Stimulated activated naive B cell treated with anti-CD40 and anti-IgM and Interleukin-4, amounts not matched to agents 10 μg/mL and 1 μg/mL and 100 μg/mL, for 72 hours (primary cell): ENCODE measurements around the gene TASP1.
A peak's percentile ranks its signal among the peaks of the same experiment; 100 is the strongest.

Experiments used
- ATAC-seq, 2 donors: fragments of 150-1000 bp; cut with Tn5 transposase; replicated peaks; 2 replicates each; pipeline ENCODE4 v1.10.0; 2021; ENCODE audit warnings: moderate library complexity in 1 of 2
- DNase-seq: peaks from one replicate; pipeline ENCODE4 v3.0.0; 2021
- H3K27ac Mint-ChIP-seq: one replicate; pipeline ENCODE4 v1.8.0; 2022; ENCODE audit warnings: mild to moderate bottlenecking, mixed read lengths
- H3K27me3 Mint-ChIP-seq, 2 donors: one replicate each; pipeline ENCODE4 v1.8.0; 2022; ENCODE audit warnings: mixed read lengths in 2 of 2
- H3K36me3 Mint-ChIP-seq, 2 donors: one replicate each; pipeline ENCODE4 v1.8.0; 2022; ENCODE audit warnings: mixed read lengths in 2 of 2, mild to moderate bottlenecking in 1 of 2
- H3K4me1 Mint-ChIP-seq, 2 donors: one replicate each; pipeline ENCODE4 v1.8.0; 2022; ENCODE audit warnings: mixed read lengths in 2 of 2, mild to moderate bottlenecking in 1 of 2
- H3K4me3 Mint-ChIP-seq, 2 donors: one replicate each; pipeline ENCODE4 v1.8.0; 2022; ENCODE audit warnings: mild to moderate bottlenecking in 2 of 2, mixed read lengths in 2 of 2, moderate library complexity in 1 of 2
- H3K9me3 Mint-ChIP-seq, 2 donors: one replicate each; pipeline ENCODE4 v1.8.0; 2022; ENCODE audit warnings: mixed read lengths in 2 of 2, mild to moderate bottlenecking in 1 of 2

Gene TASP1

GRCh38 chr20:13418263-13419229 is 220.2 kb downstream of the TASP1 start:
- Mint-ChIP-seq H3K27ac (no peak overlapping the region), H3K4me3 (no peak overlapping the region), H3K27me3 (no peaks in the 10 kb centered on the region), H3K9me3 (no peaks in the 10 kb centered on the region), H3K36me3 (peaks cover 9 to 33% of the 10 kb centered on the region in 2 donors), H3K4me1 (no peaks in the 10 kb centered on the region)
- DNase-seq (no peak), ATAC-seq (no peak)

DNA sequence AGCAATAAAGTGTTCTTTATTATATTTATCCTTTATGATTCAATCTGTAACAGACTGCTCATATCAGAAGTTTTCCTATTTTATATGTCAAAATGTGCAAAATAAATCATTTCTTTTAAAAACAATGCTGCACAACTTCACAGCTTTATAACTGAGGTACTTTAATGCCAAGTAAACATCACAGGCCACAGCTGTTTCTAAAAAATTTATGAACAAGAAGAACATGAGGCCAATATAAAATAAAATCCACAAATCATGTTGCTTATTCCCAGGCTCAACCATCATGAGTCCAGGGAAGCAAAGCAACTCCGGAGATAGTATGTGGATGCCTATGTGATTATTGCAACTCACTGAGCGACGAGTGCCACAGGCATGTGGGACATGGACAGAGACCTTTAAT is 222.2 kb downstream of the TASP1 start:
- ATAC-seq (no peak), DNase-seq (no peak)
- H3K4me3 Mint-ChIP-seq = no peak overlapping the region
- no peaks in the 10 kb centered on the region for H3K9me3 Mint-ChIP-seq
- no peaks in the 10 kb centered on the region for H3K27me3 Mint-ChIP-seq
- H3K27ac Mint-ChIP-seq = no peak overlapping the region
- no peaks in the 10 kb centered on the region for H3K4me1 Mint-ChIP-seq
- peaks cover 6 to 47% of the 10 kb centered on the region in 2 donors for H3K36me3 Mint-ChIP-seq

- Mint-ChIP-seq H3K4me1 (no peaks in the 10 kb centered on the region), H3K4me3 (no peak overlapping the region), H3K27ac (no peak overlapping the region), H3K27me3 (no peaks in the 10 kb centered on the region), H3K36me3 (peaks cover 4 to 47% of the 10 kb centered on the region in 2 donors), H3K9me3 (peaks cover 2 to 4% of the 10 kb centered on the region in 2 donors)
- no peak for DNase-seq
- ATAC-seq = no peak
Measured at GRCh38 chr20:13412806-13413445, 225.8 kb downstream of the TASP1 start.

- Mint-ChIP-seq H3K27ac (no peak overlapping the region), H3K4me1 (peaks cover 0 to 2% of the 10 kb centered on the region in 2 donors), H3K4me3 (no peak overlapping the region), H3K9me3 (no peaks in the 10 kb centered on the region), H3K27me3 (no peaks in the 10 kb centered on the region), H3K36me3 (peaks cover 4 to 9% of the 10 kb centered on the region in 2 donors)
- ATAC-seq (no peak), DNase-seq (no peak)
Measured at GRCh38 chr20:13404293-13404692, 234.4 kb downstream of the TASP1 start.

DNA sequence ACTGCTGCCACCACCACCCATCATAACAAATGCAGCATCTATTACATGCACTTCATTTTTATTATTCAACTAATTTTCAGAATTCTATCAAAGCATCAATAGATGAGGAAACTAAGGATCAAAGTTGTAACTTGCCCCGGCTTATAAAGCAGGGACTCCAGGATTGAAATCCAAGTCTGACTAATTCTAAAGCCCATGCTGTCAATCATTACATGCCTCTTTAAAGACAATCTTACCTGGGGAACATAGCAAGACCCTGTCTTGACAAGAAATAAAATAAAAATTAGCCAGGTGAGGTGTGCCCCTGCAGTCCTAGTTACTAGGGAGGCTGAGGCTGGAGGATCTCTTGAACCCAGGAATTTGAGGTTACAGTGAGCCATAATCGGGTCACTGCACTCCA is 235.3 kb downstream of the TASP1 start:
- Mint-ChIP-seq H3K4me3 (no peak overlapping the region), H3K36me3 (peaks cover 6 to 9% of the 10 kb centered on the region in 2 donors), H3K4me1 (peaks cover 3 to 6% of the 10 kb centered on the region in 2 donors), H3K27ac (no peak overlapping the region), H3K9me3 (no peaks in the 10 kb centered on the region), H3K27me3 (no peaks in the 10 kb centered on the region)
- no peak for DNase-seq
- no peak for ATAC-seq

DNA sequence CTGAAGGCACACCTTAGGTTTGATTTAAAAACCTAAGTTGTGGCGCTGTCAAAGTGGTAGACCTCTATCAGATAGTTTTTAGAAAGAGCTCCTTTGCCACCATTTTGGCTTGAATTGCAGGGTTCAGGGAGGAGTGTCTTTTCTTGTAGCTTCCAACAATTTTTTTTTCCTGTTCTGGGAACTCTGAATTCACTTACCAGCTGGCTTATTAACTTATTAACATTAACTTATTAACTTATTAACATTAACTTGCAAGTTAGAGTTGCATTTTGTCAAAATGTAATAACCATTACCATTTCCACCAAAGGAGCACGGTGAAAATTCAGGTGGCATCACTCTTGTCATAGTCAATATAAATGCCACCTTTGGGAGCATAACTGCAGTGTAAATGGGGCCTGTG is 235.7 kb downstream of the TASP1 start:
- peaks cover 6 to 9% of the 10 kb centered on the region in 2 donors for H3K36me3 Mint-ChIP-seq

DNA sequence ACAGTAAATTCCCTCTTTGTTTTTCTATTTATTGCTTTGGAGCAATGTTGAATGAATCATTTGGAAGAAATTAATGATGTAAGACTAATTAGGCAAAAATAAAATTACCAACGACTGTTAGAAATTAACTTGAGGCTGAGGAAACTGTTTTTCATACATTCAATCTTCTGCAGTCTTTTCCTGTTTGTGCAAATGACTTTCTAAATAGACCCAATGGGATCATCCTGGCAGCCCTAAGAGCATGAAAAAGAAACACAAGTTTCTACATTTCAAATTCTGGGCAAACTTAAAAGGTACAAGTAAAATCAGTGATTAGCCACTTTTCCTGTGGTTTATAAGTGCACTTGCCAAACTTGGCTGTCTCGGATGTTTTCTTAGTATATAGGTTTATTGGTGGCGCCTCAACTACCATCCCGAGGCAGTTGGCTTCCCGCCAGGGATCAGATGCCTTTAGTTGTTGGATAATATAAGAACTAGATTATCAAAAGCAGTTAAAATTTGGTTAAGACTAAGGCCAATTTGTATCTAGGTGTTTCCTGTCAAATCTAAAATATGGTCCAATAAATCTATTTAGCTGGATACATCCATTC is 236.5 kb downstream of the TASP1 start:
- H3K4me3 Mint-ChIP-seq = no peak overlapping the region
- no peaks in the 10 kb centered on the region for H3K27me3 Mint-ChIP-seq
- ATAC-seq (no peak), DNase-seq (no peak)
- no peaks in the 10 kb centered on the region for H3K9me3 Mint-ChIP-seq
- peaks cover 6% of the 10 kb centered on the region in 2 donors for H3K36me3 Mint-ChIP-seq
- H3K27ac Mint-ChIP-seq = no peak overlapping the region
- H3K4me1 Mint-ChIP-seq = peaks cover 7 to 17% of the 10 kb centered on the region in 2 donors

More for the DNA sequence above, 235.7 kb downstream of the TASP1 start:
- no peaks in the 10 kb centered on the region for H3K9me3 Mint-ChIP-seq
- no peaks in the 10 kb centered on the region for H3K27me3 Mint-ChIP-seq
- no peak overlapping the region for H3K4me3 Mint-ChIP-seq
- H3K4me1 Mint-ChIP-seq = peaks cover 3 to 10% of the 10 kb centered on the region in 2 donors
- ATAC-seq (no peak), DNase-seq (no peak)
- H3K27ac Mint-ChIP-seq = no peak overlapping the region

GRCh38 chr20:13401596-13401995 is 237.1 kb downstream of the TASP1 start:
- DNase-seq (no peak), ATAC-seq (no peak)
- Mint-ChIP-seq H3K27me3 (no peaks in the 10 kb centered on the region), H3K4me1 (peaks cover 8 to 23% of the 10 kb centered on the region in 2 donors), H3K36me3 (peaks cover 4 to 8% of the 10 kb centered on the region in 2 donors), H3K27ac (no peak overlapping the region), H3K4me3 (no peak overlapping the region), H3K9me3 (no peaks in the 10 kb centered on the region)

- Mint-ChIP-seq H3K36me3 (peaks cover 4 to 8% of the 10 kb centered on the region in 2 donors), H3K27me3 (no peaks in the 10 kb centered on the region), H3K27ac (no peak overlapping the region)
Measured at GRCh38 chr20:13400453-13400852, 238.3 kb downstream of the TASP1 start.

GRCh38 chr20:13397300-13397724 is 241.4 kb downstream of the TASP1 start:
- Mint-ChIP-seq H3K9me3 (no peaks in the 10 kb centered on the region), H3K4me3 (peak overlapping the region in 1 of 2 donors; percentile 23), H3K36me3 (peaks cover 10 to 21% of the 10 kb centered on the region in 2 donors), H3K27me3 (no peaks in the 10 kb centered on the region), H3K4me1 (peaks cover 8 to 24% of the 10 kb centered on the region in 2 donors), H3K27ac (peak overlapping the region; percentile 39)
- ATAC-seq (peak; percentile 79 to 86), DNase-seq (no peak)

More at GRCh38 chr20:13400453-13400852, 238.3 kb downstream of the TASP1 start:
- ATAC-seq (no peak), DNase-seq (no peak)
- H3K9me3 Mint-ChIP-seq = no peaks in the 10 kb centered on the region
- no peak overlapping the region for H3K4me3 Mint-ChIP-seq
- H3K4me1 Mint-ChIP-seq = peaks cover 8 to 24% of the 10 kb centered on the region in 2 donors

GRCh38 chr20:13396826-13397225 is 241.9 kb downstream of the TASP1 start:
- no peak overlapping the region for H3K4me3 Mint-ChIP-seq
- peaks cover 10 to 25% of the 10 kb centered on the region in 2 donors for H3K36me3 Mint-ChIP-seq
- DNase-seq = no peak
- H3K27ac Mint-ChIP-seq = peak overlapping the region; percentile 39
- no peaks in the 10 kb centered on the region for H3K9me3 Mint-ChIP-seq
- H3K4me1 Mint-ChIP-seq = peaks cover 8 to 24% of the 10 kb centered on the region in 2 donors
- H3K27me3 Mint-ChIP-seq = no peaks in the 10 kb centered on the region
- ATAC-seq = peak; percentile 72 to 75

DNA sequence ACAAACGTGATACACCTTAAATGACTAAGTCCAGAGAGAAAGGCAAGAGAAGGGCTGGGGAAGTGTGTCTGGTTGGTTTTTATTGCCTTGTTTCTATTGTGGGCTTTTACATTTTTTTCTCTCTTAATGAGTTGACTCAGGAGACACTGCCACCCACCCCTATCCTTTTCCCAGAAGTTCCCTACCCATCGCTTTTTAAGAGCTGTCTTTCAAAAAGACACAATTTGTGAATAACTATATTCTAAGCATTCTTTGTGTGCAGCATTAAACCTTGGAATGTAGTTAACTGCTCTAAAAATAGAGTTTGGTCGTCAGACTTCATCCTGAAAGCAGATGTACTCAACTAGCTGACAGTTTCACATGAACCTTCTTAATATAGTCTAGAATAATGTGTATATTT is 242.7 kb downstream of the TASP1 start:
- H3K9me3 Mint-ChIP-seq = no peaks in the 10 kb centered on the region
- peaks cover 8 to 24% of the 10 kb centered on the region in 2 donors for H3K4me1 Mint-ChIP-seq
- peak overlapping the region; percentile 39 for H3K27ac Mint-ChIP-seq
- no peak for DNase-seq
- peaks cover 10 to 31% of the 10 kb centered on the region in 2 donors for H3K36me3 Mint-ChIP-seq
- no peaks in the 10 kb centered on the region for H3K27me3 Mint-ChIP-seq
- H3K4me3 Mint-ChIP-seq = no peak overlapping the region
- no peak for ATAC-seq

DNA sequence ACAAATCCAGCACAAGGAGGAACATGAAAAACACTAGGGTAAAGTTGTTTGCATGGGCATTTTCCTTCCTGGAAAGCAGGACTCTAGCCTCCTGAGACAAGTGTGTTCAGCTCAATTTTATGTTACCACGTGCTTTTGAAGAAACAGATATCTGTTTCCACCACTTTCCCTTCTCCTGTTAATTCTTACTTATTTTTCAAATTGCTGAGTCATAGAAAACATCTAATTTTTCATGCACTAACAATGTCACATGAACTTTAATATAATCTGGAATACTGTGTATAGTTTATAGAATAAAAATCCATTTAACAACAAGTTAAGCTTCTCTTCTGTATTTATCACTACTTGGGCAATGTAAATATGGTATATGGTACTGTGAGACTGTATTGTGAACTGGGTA is 243.5 kb downstream of the TASP1 start:
- Mint-ChIP-seq H3K36me3 (peaks cover 16 to 39% of the 10 kb centered on the region in 2 donors), H3K27ac (no peak overlapping the region), H3K4me3 (no peak overlapping the region), H3K27me3 (no peaks in the 10 kb centered on the region), H3K9me3 (peaks cover 0 to under 1% of the 10 kb centered on the region in 2 donors), H3K4me1 (peaks cover 8 to 24% of the 10 kb centered on the region in 2 donors)
- ATAC-seq (no peak), DNase-seq (no peak)

DNA sequence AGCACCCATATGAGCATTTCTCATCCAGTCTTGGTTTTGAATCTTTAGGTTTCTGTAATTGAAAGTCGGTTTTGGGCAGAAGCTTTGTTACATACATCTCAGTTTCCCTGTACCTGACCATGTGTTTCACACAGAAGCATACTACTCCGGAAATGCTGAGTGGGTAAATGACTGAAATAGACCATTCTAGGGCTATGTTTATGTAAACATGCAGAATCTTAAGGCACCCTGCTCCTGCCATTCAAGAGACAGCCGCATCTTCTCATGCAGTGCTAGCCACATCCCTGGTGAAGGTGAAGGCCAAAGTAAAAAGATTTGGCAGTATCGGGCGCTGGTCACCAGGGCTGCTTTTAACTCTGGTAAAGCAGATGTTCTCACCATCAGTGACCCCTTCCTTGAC is 246.3 kb downstream of the TASP1 start:
- no peak for DNase-seq
- no peaks in the 10 kb centered on the region for H3K27me3 Mint-ChIP-seq
- peaks cover 2 to 8% of the 10 kb centered on the region in 2 donors for H3K4me1 Mint-ChIP-seq
- H3K36me3 Mint-ChIP-seq = peaks cover 33 to 54% of the 10 kb centered on the region in 2 donors
- no peak overlapping the region for H3K27ac Mint-ChIP-seq
- no peak overlapping the region for H3K4me3 Mint-ChIP-seq
- no peak for ATAC-seq
- H3K9me3 Mint-ChIP-seq = peaks cover 2 to 4% of the 10 kb centered on the region in 2 donors
